SJCRH30 (cell line): Measurements from ENCODE around the gene ARHGEF17. TPM values are rescaled to one million over a fixed set of nuclear protein-coding genes. Genes with fewer than 3 reads are reported as not detected.

ENCODE experiments used
- DNase-seq, 2 experiments: peaks; one replicate each; pipeline ENCODE4 v3.0.0-alpha.2; 2015 to 2020
- H3K27ac ChIP-seq: fragments of 250-450 bp; sonication (Bioruptor Pico); 2 replicates; pipeline ENCODE4 v1.5.1; 2020; ENCODE audit warnings: mild to moderate bottlenecking, moderate library complexity
- H3K27me3 ChIP-seq: fragments of 250-450 bp; sonication (Bioruptor Pico); 2 replicates; pipeline ENCODE4 v1.5.1; 2020; ENCODE audit warnings: mild to moderate bottlenecking, moderate library complexity
- H3K36me3 ChIP-seq: fragments of 250-450 bp; sonication (Bioruptor Pico); 2 replicates; pipeline ENCODE4 v1.5.1; 2020; ENCODE audit warnings: mild to moderate bottlenecking, moderate library complexity
- H3K4me1 ChIP-seq: fragments of 250-450 bp; sonication (Bioruptor Pico); 2 replicates; pipeline ENCODE4 v1.5.1; 2020; ENCODE audit warnings: mild to moderate bottlenecking, moderate library complexity
- H3K4me3 ChIP-seq: fragments of 250-450 bp; sonication (Bioruptor Pico); 2 replicates; pipeline ENCODE4 v1.5.1; 2020; ENCODE audit warnings: mild to moderate bottlenecking, moderate library complexity
- H3K9me3 ChIP-seq: fragments of 250-450 bp; sonication (Bioruptor Pico); replicated peaks from 2 replicates; pipeline ENCODE4 v1.5.1; 2020; ENCODE audit warnings: mild to moderate bottlenecking, moderate library complexity
- total RNA-seq: library from RNA; depleted of rRNA; stranded (reverse); fragments of >200 nt; shearing (Covaris generic); gene quantifications from 2 replicates; pipeline ENCODE4 v1.2.3, GENCODE V29; 2014

Gene ARHGEF17
- total RNA-seq, 1 experiment from 2014 or later = 12.0 TPM

GRCh38 chr11:73321604-73322381 is 13.7 kb downstream of the ARHGEF17 start:
- Histone ChIP-seq H3K4me1 (peaks cover 34% of the 10 kb centered on the region), H3K4me3 (no peak overlapping the region), H3K27me3 (no peaks in the 10 kb centered on the region), H3K27ac (peak overlapping the region; percentile 2; the same call in 1 of the 2 replicates), H3K9me3 (no peaks in the 10 kb centered on the region), H3K36me3 (peaks cover 3% of the 10 kb centered on the region; the same call in 1 of the 2 replicates)
- peak; percentile 72 to 73 for DNase-seq

GRCh38 chr11:73322382-73323306 is 14.6 kb downstream of the ARHGEF17 start:
- DNase-seq = no peak
- Histone ChIP-seq H3K4me1 (peaks cover 34% of the 10 kb centered on the region), H3K9me3 (no peaks in the 10 kb centered on the region), H3K36me3 (peaks cover 3% of the 10 kb centered on the region; the same call in 1 of the 2 replicates), H3K27ac (peak overlapping the region; percentile 2; the same call in 1 of the 2 replicates), H3K4me3 (no peak overlapping the region), H3K27me3 (no peaks in the 10 kb centered on the region)

DNA sequence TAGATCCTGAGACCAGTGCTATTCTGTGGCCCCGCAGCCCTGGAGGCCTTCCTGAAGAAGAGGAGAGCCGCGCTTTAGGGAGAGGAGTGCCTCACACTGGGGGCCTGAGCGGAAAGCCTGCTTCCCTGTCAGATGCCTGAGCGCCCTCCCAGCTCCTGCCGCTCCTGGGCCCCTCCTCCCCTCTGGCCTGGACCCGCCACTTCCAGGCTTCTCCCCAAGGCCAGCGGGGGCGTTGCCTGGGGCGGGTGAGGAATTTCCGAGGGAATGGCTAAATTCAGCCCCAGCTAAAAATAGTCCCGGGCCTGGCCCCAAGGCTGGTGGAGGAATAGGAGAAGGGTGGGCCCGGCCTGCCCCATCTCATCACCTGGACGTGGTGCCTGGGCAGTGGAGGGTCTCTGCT is 15.4 kb downstream of the ARHGEF17 start:
- peaks cover 3% of the 10 kb centered on the region; the same call in 1 of the 2 replicates for H3K36me3 ChIP-seq
- no peaks in the 10 kb centered on the region for H3K9me3 ChIP-seq
- peaks cover 34% of the 10 kb centered on the region for H3K4me1 ChIP-seq
- no peak overlapping the region for H3K4me3 ChIP-seq
- H3K27ac ChIP-seq = peak overlapping the region; percentile 3; the same call in 1 of the 2 replicates
- no peaks in the 10 kb centered on the region for H3K27me3 ChIP-seq
- peak; percentile 74 to 83 for DNase-seq

- H3K27me3 ChIP-seq = no peaks in the 10 kb centered on the region
- peak overlapping the region; percentile 3; the same call in 1 of the 2 replicates for H3K27ac ChIP-seq
- no peak overlapping the region for H3K4me3 ChIP-seq
- DNase-seq = no peak
- peaks cover 3% of the 10 kb centered on the region; the same call in 1 of the 2 replicates for H3K36me3 ChIP-seq
- H3K4me1 ChIP-seq = peaks cover 34% of the 10 kb centered on the region
- no peaks in the 10 kb centered on the region for H3K9me3 ChIP-seq
Measured at GRCh38 chr11:73324116-73324515, 16.0 kb downstream of the ARHGEF17 start.

DNA sequence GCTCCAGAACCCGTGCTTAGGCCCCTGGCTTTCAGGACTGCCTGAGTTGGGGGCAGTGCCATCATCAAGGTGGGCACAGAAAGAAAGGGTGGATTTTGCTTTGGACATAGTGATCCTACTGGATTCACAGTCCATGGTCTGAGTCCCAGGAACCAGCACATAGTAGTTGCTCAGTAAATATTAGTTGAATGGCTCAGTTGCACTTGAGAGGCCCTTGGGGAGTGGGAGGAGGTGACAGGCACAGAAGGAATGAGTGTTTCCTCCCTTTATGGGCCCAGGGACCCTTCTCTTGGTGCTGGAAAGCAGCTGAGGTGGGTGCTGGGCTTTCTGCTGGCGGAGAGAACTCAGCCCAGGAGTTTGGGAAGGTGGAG is 16.6 kb downstream of the ARHGEF17 start:
- H3K4me1 ChIP-seq = peaks cover 34% of the 10 kb centered on the region
- no peaks in the 10 kb centered on the region for H3K27me3 ChIP-seq
- DNase-seq = no peak
- H3K27ac ChIP-seq = no peak overlapping the region
- H3K9me3 ChIP-seq = no peaks in the 10 kb centered on the region
- 0 out of 2 replicates have a peak, but pooled peaks cover 3% of the 10 kb centered on the region for H3K36me3 ChIP-seq
- no peak overlapping the region for H3K4me3 ChIP-seq

- H3K27me3 ChIP-seq = no peaks in the 10 kb centered on the region
- H3K36me3 ChIP-seq = 0 out of 2 replicates have a peak, but pooled peaks cover 3% of the 10 kb centered on the region
- H3K4me3 ChIP-seq = no peak overlapping the region
- peak; percentile 24 to 26 for DNase-seq
- no peaks in the 10 kb centered on the region for H3K9me3 ChIP-seq
- no peak overlapping the region for H3K27ac ChIP-seq
- peaks cover 34% of the 10 kb centered on the region for H3K4me1 ChIP-seq
Measured at GRCh38 chr11:73325036-73325981, 17.2 kb downstream of the ARHGEF17 start.

DNA sequence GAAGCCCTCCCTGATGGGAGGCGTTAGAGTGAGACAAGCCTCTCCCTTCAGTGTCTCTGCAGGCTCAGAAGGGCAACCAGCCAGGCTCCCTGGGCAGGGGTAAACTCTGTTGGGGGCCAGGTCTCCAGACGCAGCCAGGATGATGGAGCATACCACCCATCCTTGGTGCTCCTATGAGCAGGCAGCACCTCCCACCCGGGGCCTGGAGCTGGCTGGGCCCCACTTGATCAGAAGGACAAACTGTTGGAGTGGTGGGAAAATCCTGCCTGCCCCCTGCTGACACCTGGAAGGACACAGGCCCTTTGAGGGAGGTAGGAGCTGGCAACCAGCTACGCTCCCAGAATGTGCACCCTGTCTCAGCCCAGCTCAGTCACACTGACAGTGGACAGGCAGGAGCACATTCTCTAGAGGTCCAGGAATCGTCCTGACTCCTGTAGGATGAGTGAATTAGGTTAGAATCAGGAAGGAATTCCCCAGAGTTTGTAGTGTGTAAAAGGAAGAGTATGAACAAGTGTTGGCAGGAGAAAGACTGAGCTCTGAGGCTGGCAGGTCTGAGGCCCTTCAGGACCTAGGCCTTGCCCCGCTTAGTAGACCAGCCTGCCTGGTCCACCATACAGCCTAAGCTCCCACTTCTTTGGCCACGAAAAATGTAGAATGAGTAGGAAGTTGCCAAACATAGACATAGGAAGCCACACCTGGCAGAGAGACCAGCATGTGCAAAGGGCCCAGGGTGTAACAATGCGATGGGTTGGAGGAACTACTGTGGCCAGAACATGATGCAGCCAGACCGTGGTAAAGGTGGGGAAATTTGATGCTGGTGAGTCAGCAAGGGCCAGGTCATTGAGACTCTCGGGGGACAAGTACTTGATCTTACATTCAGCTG is 19.1 kb downstream of the ARHGEF17 start:
- H3K36me3 ChIP-seq = 0 out of 2 replicates have a peak, but pooled peaks cover 3% of the 10 kb centered on the region
- H3K4me3 ChIP-seq = no peak overlapping the region
- no peak overlapping the region for H3K27ac ChIP-seq
- H3K27me3 ChIP-seq = no peaks in the 10 kb centered on the region
- peaks cover 26% of the 10 kb centered on the region for H3K4me1 ChIP-seq
- DNase-seq = peak in 1 of 2 experiments; percentile 18
- no peaks in the 10 kb centered on the region for H3K9me3 ChIP-seq

DNA sequence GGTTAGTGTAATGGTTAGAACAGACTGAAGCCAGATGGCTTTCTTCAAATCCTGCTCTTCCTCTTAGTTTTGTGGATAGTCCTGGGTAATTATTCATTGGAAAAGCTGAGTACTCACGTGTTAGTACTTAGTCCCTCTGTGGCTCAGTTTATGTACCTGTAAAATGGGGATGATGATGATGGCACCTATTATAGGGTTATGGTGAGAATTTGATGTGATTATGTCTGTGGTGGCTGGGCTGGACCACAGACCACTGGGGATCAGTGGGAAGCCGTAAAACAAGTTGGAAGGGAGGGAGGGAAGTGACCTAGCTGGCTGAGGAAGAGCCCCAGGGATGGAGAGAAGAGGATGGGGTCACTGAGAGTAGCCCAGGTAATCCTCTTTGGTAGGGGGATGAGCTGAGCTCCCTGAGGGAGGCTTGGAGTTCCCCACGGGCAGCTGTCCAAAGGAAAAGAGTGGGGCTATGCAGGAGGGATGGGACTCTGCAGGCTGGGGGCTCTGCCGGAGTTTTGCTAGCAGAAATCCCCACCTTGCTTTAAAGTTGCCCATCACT is 19.8 kb downstream of the ARHGEF17 start:
- H3K9me3 ChIP-seq = no peaks in the 10 kb centered on the region
- H3K27ac ChIP-seq = no peak overlapping the region
- 0 out of 2 replicates have a peak, but pooled peaks cover 3% of the 10 kb centered on the region for H3K36me3 ChIP-seq
- H3K4me1 ChIP-seq = peaks cover 18% of the 10 kb centered on the region
- H3K4me3 ChIP-seq = no peak overlapping the region
- H3K27me3 ChIP-seq = no peaks in the 10 kb centered on the region
- DNase-seq = no peak

GRCh38 chr11:73330569-73331093 is 22.6 kb downstream of the ARHGEF17 start:
- no peaks in the 10 kb centered on the region for H3K27me3 ChIP-seq
- H3K4me3 ChIP-seq = no peak overlapping the region
- H3K9me3 ChIP-seq = no peaks in the 10 kb centered on the region
- H3K4me1 ChIP-seq = peaks cover 25% of the 10 kb centered on the region
- DNase-seq = peak in 1 of 2 experiments; percentile 31
- H3K27ac ChIP-seq = no peak overlapping the region
- H3K36me3 ChIP-seq = peaks cover under 1% of the 10 kb centered on the region; the same call in 1 of the 2 replicates

DNA sequence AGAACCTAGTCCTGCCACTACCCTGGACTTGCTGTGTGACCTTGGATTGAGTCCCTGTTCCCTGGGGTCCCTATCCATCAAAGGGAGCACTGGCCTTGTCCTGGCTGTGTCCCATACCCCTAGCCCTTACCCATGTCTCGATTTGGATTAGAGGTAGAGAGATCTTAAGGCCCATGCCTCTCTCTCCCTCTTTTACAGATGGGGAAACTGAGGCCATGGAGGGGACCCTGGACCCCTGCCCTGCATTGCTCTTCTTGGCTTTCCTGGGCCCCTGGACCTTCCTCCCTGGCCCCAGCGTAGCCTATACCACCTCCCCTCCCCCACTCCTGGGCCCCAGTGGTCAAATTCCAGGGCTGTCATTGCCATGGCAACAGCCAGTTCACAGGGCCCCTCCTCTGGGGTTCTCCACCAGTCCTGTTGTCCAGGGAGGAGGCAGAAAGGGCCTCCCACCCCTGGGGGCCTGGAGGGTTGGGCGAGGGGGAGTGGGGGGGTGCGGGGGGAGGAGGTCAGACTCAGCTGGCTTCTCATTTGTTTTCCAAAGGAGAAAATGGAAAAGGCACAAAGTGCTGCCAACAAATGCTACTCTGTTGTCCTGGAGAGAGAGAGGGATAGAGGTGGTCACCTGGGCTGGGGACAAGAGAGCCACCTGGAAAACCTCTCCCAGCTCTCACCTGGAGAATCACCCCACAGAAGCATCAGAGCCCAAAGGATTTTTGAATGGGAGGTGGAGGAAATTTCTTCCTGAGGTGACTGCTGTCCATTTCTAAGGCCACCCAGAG is 23.3 kb downstream of the ARHGEF17 start:
- peak; percentile 44 to 47 for DNase-seq
- no peaks in the 10 kb centered on the region for H3K27me3 ChIP-seq
- no peak overlapping the region for H3K27ac ChIP-seq
- H3K4me3 ChIP-seq = no peak overlapping the region
- H3K9me3 ChIP-seq = no peaks in the 10 kb centered on the region
- peaks cover 6% of the 10 kb centered on the region; the same call in 1 of the 2 replicates for H3K36me3 ChIP-seq
- peaks cover 26% of the 10 kb centered on the region for H3K4me1 ChIP-seq

DNA sequence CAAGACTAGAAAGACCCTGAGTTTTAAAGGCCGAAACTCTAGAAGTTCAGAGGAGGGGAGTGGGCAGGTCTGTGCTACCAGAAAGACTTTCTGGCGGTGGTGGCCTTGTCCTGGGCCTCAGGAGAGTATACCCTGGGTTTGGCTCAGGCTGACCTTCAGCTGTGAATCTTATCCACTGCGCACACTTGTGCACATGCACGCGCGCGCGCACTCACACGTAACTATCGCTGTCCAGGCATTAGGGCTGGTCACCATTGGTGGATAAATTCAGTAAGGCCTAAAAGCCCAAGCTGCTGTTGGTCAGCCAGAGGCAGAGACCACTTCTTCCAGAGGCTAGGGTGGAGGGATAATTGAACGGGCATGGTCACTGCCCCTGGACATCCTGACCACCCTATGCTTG is 25.1 kb downstream of the ARHGEF17 start:
- Histone ChIP-seq H3K27ac (no peak overlapping the region), H3K9me3 (no peaks in the 10 kb centered on the region), H3K4me3 (no peak overlapping the region), H3K36me3 (peaks cover 6% of the 10 kb centered on the region; the same call in 1 of the 2 replicates), H3K4me1 (peaks cover 26% of the 10 kb centered on the region), H3K27me3 (no peaks in the 10 kb centered on the region)
- DNase-seq = no peak
